GM19328 (cell line): ENCODE measurements around the gene WDR26.
A peak's percentile ranks its signal among the peaks of the same experiment; 100 is the strongest.
"Not testable (repeated sequence)": the region's sequence is repeated elsewhere in the genome, so short reads cannot be mapped to it uniquely, and the experiment has no call there.

Source experiments
- ATAC-seq: cut with Tn5 transposase; IDR thresholded peaks from one replicate; pipeline ENCODE4 v1.9.1; 2021; ENCODE audit warnings: mild to moderate bottlenecking, moderate library complexity; ENCODE audit not compliant: unreplicated experiment

WDR26 gene

DNA sequence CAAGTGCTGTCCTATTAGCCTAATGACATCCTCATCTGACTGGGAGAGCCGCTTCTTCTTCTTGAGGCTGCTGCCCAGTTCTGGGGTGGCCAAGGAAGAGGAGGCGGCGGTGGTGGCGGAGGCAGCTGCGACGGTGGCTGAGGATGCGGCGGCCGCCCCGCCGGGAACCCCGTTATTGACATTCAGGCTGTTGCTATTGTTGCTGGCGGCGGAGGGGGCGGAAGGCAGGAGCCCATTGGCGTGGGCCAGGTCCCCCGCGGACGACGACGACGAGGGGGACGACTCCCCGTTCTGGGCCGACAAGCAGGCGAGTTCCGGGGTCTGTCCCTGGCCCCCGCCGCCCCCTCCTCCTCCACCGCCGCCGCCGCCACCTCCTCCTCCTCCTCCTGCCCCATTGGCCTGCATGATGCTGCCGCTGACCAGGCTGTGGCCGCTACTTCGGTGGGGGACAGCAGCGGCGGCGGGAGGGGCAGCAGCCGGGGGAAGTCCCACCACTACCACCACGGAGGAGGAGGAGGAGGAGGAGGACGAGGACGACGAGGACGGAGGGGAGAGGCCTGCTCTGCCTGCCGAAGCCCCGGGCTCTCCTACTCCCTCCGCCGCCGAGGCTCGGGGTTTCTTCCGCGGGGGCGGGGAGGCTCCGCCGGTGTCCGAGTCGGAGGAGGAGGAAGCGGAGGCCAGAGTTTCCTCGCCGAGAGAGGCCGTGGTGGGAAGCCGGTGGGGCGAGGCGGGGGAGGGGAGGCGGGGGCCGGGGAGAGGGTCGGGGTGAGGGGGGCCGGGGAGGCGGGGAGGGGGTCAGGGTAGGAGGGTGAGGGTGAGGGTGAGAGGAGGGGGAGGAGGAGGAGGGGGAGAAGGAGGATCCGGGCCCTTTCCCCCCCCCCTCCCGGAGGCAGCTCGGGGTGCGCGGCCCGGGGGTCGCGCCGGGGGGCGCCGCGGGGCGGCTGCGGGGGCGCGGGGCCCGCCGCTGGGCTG is 610 bp downstream of the WDR26 start:
- peak; percentile 19 for ATAC-seq

DNA sequence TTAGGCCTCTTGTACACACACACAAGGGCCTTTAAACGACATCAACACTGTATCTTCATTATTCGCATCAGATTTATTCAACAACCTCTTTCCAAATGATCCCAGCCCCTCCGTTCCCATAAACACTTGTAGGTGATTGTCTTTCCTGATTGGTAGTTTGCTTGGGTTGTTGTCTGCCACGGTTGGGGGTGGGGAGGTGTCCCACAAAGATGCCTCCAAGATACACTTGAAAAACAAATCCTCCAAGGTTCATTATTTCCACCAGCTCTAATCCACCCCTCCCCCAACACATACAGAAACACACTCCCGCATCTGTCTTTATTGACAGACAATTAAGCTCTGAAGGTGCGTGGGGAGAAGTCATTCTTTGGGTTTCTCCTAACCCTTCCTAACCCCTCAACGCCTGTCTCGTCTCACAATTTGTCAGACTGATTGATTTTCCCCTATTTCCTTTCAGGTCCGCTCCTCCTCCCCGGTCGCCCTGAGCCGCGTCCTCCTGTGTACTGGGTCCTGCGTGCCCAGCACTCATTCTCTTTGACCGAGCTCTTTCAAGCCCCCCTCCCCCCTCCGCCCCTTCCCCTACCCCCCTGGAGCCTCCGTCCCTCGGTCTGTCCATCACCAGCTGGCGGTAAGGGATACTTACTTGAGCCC is 1.4 kb downstream of the WDR26 start:
- ATAC-seq = no peak

DNA sequence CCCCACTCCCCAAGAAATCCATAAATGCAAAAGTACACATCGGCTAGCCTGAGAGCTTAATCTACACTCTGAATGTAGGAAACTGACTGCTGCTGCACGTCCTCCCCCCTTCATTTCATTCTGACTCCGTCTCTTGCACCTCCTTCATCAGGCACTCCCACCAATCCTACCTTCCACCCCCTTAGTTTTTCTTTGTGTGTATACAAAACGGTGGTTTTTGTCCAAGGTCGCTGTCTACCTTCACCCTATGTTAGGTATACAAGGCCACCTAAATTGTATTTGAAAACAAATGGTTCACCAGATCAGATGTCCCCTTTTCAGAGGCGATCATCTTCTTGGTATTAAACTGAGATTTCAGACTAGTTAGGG is 1.9 kb downstream of the WDR26 start:
- ATAC-seq = no peak

DNA sequence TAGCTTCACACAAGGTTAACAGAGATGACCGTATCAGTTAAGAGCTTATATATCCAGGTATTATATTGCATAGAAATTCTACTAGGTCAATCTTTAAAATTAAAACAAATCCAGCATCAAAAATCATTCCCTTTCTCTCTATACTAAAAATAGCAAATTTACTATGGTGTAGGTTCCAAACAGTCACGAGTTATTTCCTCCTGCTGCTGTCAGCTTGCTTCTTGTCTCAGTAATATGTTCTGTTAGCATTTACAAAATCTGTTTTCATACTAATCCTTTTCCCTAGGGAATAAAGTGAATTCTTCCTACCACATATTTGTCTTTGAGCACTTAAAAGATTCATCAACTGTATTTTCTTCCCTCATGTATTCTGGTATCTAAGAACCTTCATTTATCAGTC is 2.5 kb downstream of the WDR26 start:
- no peak for ATAC-seq

DNA sequence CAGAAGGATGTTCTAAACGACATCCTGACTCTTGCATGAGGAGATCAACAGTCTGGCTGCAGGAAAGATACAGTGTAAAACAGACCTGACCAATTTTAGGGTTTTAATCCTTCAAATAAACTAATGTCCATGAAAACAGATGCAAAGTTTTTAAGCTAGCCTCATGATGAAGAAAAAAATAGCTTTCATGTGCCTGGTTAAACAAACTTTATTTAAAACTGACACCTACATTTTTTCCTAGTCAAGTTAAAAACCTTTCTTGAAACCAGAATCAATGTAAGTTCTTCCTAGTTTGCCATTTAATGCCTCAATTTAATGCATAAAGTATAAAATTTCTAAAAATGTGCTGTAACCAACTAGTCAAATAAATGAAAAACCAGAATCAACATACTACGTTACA is 2.9 kb downstream of the WDR26 start:
- ATAC-seq = no peak

DNA sequence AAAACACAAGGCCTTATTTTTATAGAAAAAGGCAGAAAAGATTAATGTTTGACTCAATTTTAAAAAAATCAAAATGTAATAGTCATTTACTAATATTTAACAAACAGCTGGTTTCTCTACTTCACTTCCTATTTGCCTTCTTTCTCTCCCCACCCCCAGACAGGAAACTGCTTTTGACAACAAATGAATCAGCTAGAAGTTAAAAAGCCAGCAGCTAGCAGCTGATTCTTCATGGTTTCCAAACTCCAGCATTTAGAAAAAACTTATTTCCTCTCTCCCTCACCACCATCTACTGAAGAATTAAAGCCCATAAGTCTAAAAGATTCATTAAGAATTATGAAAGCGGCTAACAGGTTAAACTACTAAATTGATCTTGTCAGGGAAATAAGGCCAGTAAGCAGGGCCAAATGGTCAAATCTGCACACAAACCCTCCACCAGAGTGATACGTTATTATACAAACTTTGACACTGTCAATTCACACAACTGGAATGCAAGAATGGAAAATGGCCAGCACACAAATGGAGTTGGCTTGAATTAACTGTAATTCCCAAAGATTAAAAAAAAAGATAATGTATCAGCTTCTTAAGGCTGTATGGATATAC is 4.0 kb downstream of the WDR26 start:
- ATAC-seq = no peak

DNA sequence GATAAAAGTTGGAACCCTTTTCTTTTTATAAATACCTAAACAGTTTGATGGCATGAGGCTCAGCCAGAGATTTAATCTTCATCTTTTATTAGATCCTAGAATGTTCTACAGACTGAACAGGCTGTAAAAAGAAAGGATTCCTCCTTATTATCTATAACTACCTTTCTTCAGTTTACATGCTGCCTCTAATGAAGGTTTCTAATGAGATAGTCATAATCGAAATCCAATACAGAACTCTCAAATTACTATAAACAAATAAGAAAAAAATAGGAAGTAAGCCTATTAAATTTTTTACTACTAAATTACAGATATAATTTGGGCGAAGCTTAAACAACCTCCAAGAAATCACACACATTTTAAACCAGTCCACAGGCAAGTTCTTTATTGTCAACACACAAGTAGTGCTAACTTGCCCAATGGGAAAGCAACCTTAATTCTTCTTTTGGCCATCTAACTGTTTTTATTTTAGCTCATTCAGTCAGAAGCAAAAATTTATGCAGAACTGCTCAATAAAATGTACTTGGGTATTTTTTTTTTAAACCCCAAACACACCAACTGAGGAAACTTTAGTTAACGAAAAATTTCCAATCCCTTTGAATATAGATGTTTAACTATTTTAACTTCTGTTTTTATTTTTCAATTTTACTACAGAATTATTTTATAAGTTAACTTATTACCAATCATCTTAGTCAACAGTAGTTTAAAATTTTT is 4.8 kb downstream of the WDR26 start:
- ATAC-seq = no peak

DNA sequence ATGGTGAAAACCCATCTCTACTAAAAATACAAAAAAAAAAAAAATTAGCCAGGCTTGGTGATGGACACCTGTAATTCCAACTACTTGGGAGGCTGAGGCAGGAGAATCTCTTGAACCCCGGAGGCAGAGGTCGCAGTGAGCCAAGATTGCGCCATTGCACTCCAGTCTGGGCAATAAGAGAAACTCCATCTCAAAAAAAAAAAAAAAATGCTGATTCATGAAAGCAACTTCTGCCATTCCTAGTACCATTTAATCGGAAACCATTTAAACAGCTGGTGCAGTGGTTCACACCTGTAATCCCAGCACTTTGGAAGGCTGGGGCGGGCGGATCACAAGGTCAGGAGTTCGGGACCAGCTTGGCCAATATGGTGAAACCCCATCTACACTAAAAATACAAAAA is 5.9 kb downstream of the WDR26 start:
- ATAC-seq = not testable (repeated sequence)

DNA sequence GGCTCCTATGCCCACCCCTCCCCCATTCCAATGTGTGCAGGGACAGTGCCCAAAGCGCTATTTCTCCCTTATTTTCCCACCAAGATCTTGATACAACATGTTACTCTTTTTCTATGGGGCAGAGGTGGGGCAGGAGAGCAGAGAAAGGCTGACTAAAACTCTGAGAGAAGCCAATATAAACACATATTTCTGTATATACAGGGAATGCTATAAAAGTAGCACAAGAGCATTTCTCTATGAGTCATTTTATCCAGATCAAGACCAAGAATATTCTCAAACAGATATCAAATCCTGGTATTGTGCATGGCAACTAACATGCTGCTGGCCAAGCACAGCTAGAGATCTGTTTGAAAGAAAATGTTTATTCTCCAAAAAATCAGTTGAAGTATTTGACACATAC is 7.3 kb downstream of the WDR26 start:
- ATAC-seq = no peak

DNA sequence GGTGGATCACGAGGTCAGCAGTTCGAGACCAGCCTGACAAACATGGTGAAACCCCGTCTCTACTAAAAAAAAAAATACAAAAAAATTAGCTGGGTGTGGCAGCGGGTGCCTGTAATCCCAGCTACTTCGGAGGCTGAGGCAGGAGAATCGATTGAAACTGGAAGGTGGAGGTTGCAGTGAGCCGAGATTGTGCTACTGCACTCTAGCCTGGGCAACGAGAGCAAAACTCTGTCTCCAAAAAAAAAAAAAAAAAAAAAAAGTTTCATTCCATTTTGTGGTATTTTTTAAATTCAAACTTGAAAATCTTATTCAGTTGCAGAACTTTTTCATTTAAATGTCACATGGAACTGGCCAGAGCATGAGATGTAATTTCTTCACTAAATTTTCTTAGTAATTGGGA is 7.7 kb downstream of the WDR26 start:
- ATAC-seq = not testable (repeated sequence)

DNA sequence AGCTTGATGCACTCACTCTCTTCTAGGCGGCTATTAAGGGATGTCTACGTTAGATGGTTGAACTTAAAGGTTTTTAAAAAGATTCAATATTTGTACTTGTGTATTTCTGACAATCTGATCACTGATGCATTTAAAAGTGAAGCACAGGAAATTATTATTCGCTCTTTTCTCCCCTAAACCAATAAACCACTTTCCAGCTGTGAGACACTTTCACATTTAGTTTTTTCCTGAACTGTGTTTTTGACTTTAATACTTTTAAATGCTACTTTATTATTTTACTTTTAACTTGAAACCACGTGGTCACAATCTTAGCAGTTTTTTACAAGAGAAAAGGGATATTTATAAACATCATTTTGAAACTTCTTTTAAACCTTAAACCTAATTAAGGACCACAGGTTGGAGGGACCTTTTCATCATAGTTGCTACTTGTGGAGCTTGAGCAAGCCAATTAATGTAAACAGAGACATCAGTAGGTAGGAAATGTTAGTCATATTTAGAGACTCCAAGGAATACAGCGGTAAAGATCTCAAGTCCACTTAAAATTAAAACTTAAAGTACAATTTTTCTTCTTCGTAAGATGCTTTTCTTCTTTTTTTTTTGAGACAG is 9.2 kb downstream of the WDR26 start:
- ATAC-seq = no peak

DNA sequence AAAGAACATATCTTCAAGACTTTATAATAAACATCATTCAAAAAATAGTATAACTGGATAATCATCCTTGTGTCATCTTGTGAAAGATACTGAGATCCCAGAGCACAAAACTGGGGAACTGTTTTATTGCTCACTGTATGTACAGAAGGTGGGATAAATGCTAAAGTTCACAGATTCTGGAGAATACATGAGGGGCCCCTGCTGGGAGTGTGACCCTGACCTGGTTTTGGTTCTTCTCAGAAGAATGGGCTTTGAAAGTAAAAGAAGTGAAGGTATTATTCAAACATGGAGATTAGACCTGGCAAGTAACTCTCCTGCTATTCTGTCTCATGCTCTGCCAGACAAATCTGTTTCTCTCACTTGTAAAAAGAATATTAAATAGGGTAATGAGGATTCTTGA is 14.5 kb downstream of the WDR26 start:
- ATAC-seq = no peak

DNA sequence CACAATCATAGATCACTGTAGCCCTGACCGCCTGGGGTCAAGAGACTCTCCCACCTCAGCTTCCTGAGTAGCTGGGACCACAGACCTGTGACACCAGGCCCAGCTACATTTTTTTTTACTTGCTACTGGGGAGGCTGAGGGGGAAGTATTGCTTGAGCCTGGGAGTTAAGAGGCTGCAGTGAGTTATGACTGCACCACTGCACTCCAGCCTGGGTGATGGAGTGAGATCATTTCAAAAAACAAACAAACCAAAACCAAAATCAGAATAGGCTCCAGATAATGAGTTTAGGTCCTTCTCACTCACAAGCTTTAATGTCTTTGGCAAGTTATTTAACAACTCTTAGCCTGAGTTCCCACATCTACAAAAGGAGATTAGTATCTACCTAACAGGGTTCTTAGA is 22.8 kb downstream of the WDR26 start:
- ATAC-seq = no peak

DNA sequence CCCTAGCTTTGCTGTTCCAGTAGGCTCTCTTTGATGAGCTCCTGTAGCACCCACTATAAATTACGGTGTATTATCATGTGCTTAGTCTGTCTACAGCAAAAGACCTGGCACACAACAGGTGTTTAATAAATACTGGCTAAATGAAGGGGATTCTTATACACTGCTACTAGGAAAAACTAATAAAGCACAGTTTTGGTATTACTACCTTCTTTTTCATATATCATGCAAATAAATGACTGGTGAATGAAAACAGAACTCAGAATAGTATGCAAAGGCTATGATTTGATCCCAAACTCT is 26.4 kb downstream of the WDR26 start:
- no peak for ATAC-seq

DNA sequence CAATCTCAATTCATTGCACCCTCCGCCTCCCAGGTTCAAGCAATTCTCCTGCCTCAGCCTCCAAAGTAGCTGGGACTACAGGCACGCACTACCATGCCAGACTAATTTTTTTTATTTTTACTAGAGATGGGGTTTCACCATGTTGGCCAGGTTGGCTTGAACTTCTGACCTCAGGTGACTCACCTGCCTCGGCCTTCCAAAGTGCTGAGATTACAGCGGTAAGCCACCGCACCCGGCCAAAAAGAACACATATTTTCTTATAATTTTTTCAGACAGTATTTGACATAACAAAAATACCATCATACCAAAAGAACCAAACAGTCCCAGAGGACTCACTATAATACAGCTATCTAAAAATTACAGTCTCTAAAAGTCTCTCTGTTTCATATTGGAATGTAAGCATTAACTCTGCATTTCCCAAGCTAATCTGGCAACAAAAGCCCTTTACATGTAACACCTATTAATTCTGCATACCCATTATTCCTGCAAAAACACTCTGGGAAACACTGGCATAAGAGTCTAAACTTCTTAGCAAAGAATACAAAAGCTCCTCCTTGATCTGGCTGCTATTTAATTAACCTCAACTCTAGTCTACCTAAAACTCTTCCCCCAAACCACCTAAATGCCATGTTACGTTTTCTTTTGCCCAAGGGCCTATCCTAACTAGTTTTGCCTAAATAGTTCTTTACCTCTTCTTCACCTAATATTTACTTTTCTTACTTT is 26.9 kb downstream of the WDR26 start:
- no peak for ATAC-seq

DNA sequence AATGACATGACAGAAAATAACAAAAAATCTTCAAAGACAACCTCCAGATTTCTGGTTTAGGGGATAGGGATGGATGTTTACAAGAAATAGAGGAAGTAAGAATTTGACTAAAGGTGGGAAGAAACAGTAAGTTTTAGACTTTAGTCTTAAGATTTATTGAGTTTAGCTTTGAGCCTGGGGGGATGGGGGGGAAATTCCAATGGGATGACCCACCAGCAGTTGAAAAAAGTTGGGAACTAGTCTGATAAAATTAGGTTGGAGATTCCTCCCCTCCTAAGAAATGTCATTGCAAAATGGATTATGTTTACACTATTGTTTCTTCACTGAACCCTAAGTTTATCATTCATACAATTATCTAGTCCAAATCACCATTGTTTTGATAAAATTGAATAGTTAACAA is 28.4 kb downstream of the WDR26 start:
- ATAC-seq = no peak

DNA sequence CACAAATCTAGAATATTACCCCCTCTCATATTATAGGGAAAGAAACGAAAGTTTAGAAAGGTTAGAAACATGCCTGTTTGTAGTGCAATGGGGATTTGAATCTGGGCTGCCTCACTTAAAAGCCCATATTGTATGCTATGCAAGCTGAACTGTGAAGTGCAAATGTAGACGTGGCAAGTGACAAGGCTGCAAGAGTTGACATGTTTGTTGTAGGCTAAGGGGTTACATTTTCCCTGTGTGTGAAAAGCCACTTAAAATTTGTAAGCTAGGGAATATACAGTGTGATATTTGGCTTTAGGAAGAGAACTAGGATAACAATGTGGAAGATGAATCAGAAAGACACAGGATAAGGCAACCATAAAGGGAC is 29.0 kb downstream of the WDR26 start:
- ATAC-seq = no peak

DNA sequence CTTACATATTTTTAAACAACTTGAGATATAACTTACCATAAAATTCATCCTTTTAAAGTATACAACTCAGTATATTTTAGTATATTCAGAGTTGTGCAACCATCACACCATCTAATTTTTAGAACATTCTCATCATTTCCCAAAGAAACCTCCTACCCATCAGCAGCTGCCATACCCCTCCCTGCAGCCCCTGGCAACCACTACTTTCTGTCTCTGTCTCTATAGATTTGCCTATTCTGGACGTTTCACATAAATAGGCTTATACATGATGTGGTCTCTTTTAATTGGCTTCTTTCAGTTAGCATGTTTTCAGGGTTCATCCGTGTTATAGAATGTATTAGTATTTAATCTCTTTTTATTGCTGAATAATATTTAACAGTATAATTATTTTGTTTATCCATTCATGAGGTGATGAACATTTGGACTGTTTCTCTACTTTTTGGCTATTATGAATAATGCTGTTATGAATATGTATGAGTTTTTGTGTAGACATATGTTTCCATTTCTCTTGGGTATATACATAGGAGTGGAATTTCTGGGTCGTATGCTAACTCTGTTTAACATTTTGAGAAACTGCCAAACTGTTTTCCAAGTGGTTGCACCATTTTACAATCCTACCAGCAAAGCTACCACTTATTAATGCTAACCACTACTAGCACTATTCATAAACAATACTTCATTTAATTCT is 29.5 kb downstream of the WDR26 start:
- ATAC-seq = no peak

DNA sequence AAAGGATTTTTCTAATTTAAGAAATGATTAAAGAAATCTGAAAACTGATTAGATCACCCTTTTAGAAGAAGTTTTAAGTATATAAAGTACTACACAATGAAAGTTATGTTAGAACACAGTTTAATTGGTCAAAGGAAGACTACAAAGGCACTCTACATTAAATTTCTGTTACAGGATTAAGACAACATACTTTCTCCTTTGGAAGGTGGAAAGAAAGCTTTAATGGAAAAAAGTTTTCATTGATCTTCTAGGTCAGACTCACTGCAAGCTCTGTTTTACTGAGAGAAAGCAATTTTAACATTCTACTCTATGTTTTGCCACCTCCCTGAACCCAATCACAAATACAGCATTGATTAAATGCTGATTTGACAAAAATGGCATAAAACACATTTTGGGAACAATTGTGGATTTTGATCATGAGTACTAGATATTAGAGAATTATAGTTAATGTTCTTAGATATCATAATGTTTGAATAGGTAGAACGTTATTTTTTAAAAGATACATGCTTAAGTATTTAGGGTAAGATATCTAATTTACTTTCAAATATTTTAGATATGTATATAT is 32.0 kb downstream of the WDR26 start:
- no peak for ATAC-seq

DNA sequence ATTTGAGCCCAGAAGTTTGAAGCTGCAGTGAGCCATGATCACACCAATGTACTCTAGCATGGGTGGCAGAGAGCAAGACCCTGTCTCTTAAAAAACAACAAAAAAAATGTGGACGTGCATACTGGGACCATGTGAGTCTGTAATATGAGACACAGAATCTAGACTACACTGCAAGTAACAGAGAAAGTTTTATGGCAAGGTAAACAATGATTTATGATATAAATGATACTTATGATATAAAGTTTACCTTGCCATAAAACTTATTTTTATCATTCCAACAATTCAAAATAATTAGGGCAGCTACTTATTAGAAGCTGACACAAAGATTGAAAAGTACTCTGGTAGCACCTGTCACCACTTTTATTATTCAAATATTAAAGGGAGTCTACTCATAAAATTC is 34.7 kb downstream of the WDR26 start:
- no peak for ATAC-seq
